K562 (cell line): Measurements from ENCODE around the gene CAMK2G. TPM values are rescaled to one million over a fixed set of nuclear protein-coding genes. Genes with fewer than 3 reads are reported as not detected.

ENCODE experiments used
- AFF4 ChIP-seq: sonication (generic); formaldehyde crosslinking; IDR thresholded peaks from 2 replicates; pipeline ENCODE4 v1.8.0; 2023; ENCODE audit warnings: mild to moderate bottlenecking, missing genetic modification reagents
- ASH1L ChIP-seq: fragments of 450-650 bp; IDR thresholded peaks from 2 replicates; pipeline ENCODE4 v1.6.1; 2018; ENCODE audit warnings: borderline replicate concordance, mild to moderate bottlenecking, low read depth; ENCODE audit not compliant: partially characterized antibody
- ATF6 ChIP-seq: sonication (generic); formaldehyde crosslinking; IDR thresholded peaks from 2 replicates; pipeline ENCODE4 v1.4.0; 2020; ENCODE audit warnings: mild to moderate bottlenecking, missing genetic modification reagents
- DEAF1 ChIP-seq: fragments of 450-650 bp; formaldehyde crosslinking; IDR thresholded peaks from 2 replicates; pipeline ENCODE4 v1.4.0; 2020; ENCODE audit warnings: mild to moderate bottlenecking, moderate library complexity
- EWSR1 ChIP-seq: fragments of 450-650 bp; IDR thresholded peaks from 2 replicates; pipeline ENCODE4 v1.6.1; 2018; ENCODE audit warnings: borderline replicate concordance, mild to moderate bottlenecking, low read depth, moderate library complexity; ENCODE audit not compliant: partially characterized antibody
- HLTF ChIP-seq: fragments of 450-650 bp; IDR thresholded peaks from 2 replicates; pipeline ENCODE4 v1.6.1; 2016
- PRMT5 ChIP-seq: sonication (generic); formaldehyde crosslinking; IDR thresholded peaks from 2 replicates; pipeline ENCODE4 v1.5.0; 2020; ENCODE audit warnings: missing genetic modification reagents
- SMAD3 ChIP-seq: fragments of 450-650 bp; formaldehyde crosslinking; conservative IDR thresholded peaks from 2 replicates; pipeline ENCODE4 v1.4.0; 2020; ENCODE audit warnings: mild to moderate bottlenecking
- SNRNP70 ChIP-seq: fragments of 200-400 bp; formaldehyde crosslinking; optimal IDR thresholded peaks from 2 replicates; pipeline ENCODE3; 2017; ENCODE audit warnings: low read depth, low read length
- U2AF2 ChIP-seq: fragments of 200-400 bp; formaldehyde crosslinking; optimal IDR thresholded peaks from 2 replicates; pipeline ENCODE3; 2017; ENCODE audit warnings: low read depth, mild to moderate bottlenecking, low read length
- polyA plus RNA-seq, 8 experiments: library from polyadenylated mRNA; depleted of rRNA in 4 of 8; stranded (reverse) in 5 of 8; unstranded in 3 of 8; fragments of >200 nt; fragmentation: Nextera tagmentation in 2 of 8; fragmentation: Illumina TruSeq in 1 of 8; extraction: Ambion mirVana in 2 of 8; extraction: Trizol in 1 of 8; gene quantifications; 2 replicates each; pipeline versions ENCODE4 v1.2.1 to v1.2.3, GENCODE V29; 2011 to 2014; ENCODE audit warnings: inconsistent platforms in 1 of 8, missing spikeins in 1 of 8
- total RNA-seq, 7 experiments: library from RNA; depleted of rRNA in 6 of 7; stranded (reverse); fragments of >200 nt in 6 of 7; fragmentation: Illumina TruSeq in 2 of 7; extraction: Trizol in 2 of 7; gene quantifications; 2 replicates each; pipeline versions ENCODE4 v1.2.1 to v1.2.3, GENCODE V29; 2011 to 2021; ENCODE audit warnings: low replicate concordance in 1 of 7
- TF ChIP-seq, protein P1 (sequence below): sonication (generic); formaldehyde crosslinking; IDR thresholded peaks from 2 replicates; pipeline ENCODE4 v1.8.0; 2022; ENCODE audit warnings: mild to moderate bottlenecking, missing genetic modification reagents

CAMK2G gene
- total and polyA plus RNA-seq, 9 of the 15 experiments (the other 6 are each of a cell fraction or from before 2014, with no cell fraction given) = 9.0 to 37.9 (median 32.6) TPM

- TF ChIP-seq ATF6 (peak; percentile 95), SNRNP70 (no peak), DEAF1 (no peak), HLTF (no peak), EWSR1 (no peak), ASH1L (no peak), U2AF2 (no peak), SMAD3 (CRISPR knock-in tag) (peak; percentile 34; the same call in 1 of the 2 replicates), PRMT5 (CRISPR knock-in tag) (no peak), AFF4 (CRISPR knock-in tag) (peak; percentile 52; the same call in 1 of the 2 replicates)
- TF ChIP-seq, protein P1, sequence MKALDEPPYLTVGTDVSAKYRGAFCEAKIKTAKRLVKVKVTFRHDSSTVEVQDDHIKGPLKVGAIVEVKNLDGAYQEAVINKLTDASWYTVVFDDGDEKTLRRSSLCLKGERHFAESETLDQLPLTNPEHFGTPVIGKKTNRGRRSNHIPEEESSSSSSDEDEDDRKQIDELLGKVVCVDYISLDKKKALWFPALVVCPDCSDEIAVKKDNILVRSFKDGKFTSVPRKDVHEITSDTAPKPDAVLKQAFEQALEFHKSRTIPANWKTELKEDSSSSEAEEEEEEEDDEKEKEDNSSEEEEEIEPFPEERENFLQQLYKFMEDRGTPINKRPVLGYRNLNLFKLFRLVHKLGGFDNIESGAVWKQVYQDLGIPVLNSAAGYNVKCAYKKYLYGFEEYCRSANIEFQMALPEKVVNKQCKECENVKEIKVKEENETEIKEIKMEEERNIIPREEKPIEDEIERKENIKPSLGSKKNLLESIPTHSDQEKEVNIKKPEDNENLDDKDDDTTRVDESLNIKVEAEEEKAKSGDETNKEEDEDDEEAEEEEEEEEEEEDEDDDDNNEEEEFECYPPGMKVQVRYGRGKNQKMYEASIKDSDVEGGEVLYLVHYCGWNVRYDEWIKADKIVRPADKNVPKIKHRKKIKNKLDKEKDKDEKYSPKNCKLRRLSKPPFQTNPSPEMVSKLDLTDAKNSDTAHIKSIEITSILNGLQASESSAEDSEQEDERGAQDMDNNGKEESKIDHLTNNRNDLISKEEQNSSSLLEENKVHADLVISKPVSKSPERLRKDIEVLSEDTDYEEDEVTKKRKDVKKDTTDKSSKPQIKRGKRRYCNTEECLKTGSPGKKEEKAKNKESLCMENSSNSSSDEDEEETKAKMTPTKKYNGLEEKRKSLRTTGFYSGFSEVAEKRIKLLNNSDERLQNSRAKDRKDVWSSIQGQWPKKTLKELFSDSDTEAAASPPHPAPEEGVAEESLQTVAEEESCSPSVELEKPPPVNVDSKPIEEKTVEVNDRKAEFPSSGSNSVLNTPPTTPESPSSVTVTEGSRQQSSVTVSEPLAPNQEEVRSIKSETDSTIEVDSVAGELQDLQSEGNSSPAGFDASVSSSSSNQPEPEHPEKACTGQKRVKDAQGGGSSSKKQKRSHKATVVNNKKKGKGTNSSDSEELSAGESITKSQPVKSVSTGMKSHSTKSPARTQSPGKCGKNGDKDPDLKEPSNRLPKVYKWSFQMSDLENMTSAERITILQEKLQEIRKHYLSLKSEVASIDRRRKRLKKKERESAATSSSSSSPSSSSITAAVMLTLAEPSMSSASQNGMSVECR (CRISPR knock-in tag) = peak; percentile 80; the same call in 1 of the 2 replicates
Observed at GRCh38 chr10:73781879-73782748, 92.2 kb downstream of the CAMK2G start, which contains the start of gene CHCHD1 (continued).
